Astrocyte (in vitro differentiated cells and primary cell): ENCODE measurements around the gene CDO1. TPM values are rescaled to one million over a fixed set of nuclear protein-coding genes. Genes with fewer than 3 reads are reported as not detected.

Experiments
- DNase-seq: peaks from one replicate; pipeline ENCODE4 v3.0.0-alpha.2; 2010; ENCODE audit warnings: low read depth
- FAIRE-seq: peaks from 2 replicates; lab custom pipeline; 2011; peaks lifted over from hg19 to GRCh38; lab: Jason Lieb, UNC
- H2AFZ ChIP-seq: 2 replicates; pipeline ENCODE4 v1.6.0; 2012; ENCODE audit warnings: low read depth, low read length, inconsistent platforms
- H3K27ac ChIP-seq: 2 replicates; pipeline ENCODE4 v1.5.1; 2011; ENCODE audit warnings: low read depth, low read length, inconsistent platforms
- H3K27me3 ChIP-seq: 2 replicates; pipeline ENCODE4 v1.6.0; 2011; ENCODE audit warnings: low read length, inconsistent platforms; ENCODE audit not compliant: insufficient read depth
- H3K36me3 ChIP-seq: 2 replicates; pipeline ENCODE4 v1.5.1; 2011; ENCODE audit warnings: low read length, inconsistent platforms; ENCODE audit not compliant: insufficient read depth
- H3K4me1 ChIP-seq: 2 replicates; pipeline ENCODE4 v1.5.1; 2011; ENCODE audit warnings: low read length, inconsistent platforms; ENCODE audit not compliant: insufficient read depth
- H3K4me2 ChIP-seq: 2 replicates; pipeline ENCODE4 v1.6.0; 2012; ENCODE audit warnings: low read length, inconsistent platforms
- H3K4me3 ChIP-seq: 2 replicates; pipeline ENCODE4 v1.5.1; 2011; ENCODE audit warnings: low read depth, mild to moderate bottlenecking, low read length, inconsistent platforms; ENCODE audit not compliant: insufficient read depth
- H3K79me2 ChIP-seq: 2 replicates; pipeline ENCODE4 v1.6.0; 2012; ENCODE audit warnings: mild to moderate bottlenecking, low read length, inconsistent platforms; ENCODE audit not compliant: insufficient read depth
- H3K9ac ChIP-seq: 2 replicates; pipeline ENCODE4 v1.6.0; 2012; ENCODE audit warnings: mild to moderate bottlenecking, low read length, inconsistent platforms
- H3K9me3 ChIP-seq: 2 replicates; pipeline ENCODE4 v1.5.1; 2012; ENCODE audit warnings: low read depth, mild to moderate bottlenecking, low read length, inconsistent platforms; ENCODE audit not compliant: insufficient read depth
- H4K20me1 ChIP-seq: 2 replicates; pipeline ENCODE4 v1.6.0; 2012; ENCODE audit warnings: low read length, inconsistent platforms; ENCODE audit not compliant: insufficient read depth
- H3K27ac Mint-ChIP-seq: one replicate; pipeline ENCODE4 v1.8.0; 2021; ENCODE audit warnings: mild to moderate bottlenecking, mixed read lengths; ENCODE audit not compliant: unreplicated experiment
- H3K27me3 Mint-ChIP-seq: one replicate; pipeline ENCODE4 v1.8.0; 2021; ENCODE audit warnings: low read depth, mixed read lengths; ENCODE audit not compliant: unreplicated experiment
- H3K36me3 Mint-ChIP-seq: one replicate; pipeline ENCODE4 v1.8.0; 2021; ENCODE audit warnings: low read depth, mixed read lengths; ENCODE audit not compliant: unreplicated experiment
- H3K4me1 Mint-ChIP-seq: one replicate; pipeline ENCODE4 v1.8.0; 2021; ENCODE audit warnings: low read depth, mixed read lengths; ENCODE audit not compliant: unreplicated experiment
- H3K4me3 Mint-ChIP-seq: one replicate; pipeline ENCODE4 v1.8.0; 2021; ENCODE audit warnings: mild to moderate bottlenecking, moderate library complexity, mixed read lengths; ENCODE audit not compliant: unreplicated experiment
- H3K9me3 Mint-ChIP-seq: one replicate; pipeline ENCODE4 v1.8.0; 2021; ENCODE audit warnings: mild to moderate bottlenecking, mixed read lengths; ENCODE audit not compliant: unreplicated experiment
- CTCF ChIP-seq: IDR thresholded peaks from 2 replicates; pipeline ENCODE4 v1.5.1; 2011; ENCODE audit warnings: low read depth, mild to moderate bottlenecking, inconsistent platforms, low read length, moderate library complexity; ENCODE audit not compliant: insufficient read depth
- EZH2 ChIP-seq: IDR thresholded peaks from 2 replicates; pipeline ENCODE4 v1.6.1; 2012; ENCODE audit warnings: mild to moderate bottlenecking, low read length, inconsistent platforms; ENCODE audit not compliant: insufficient read depth
- total RNA-seq: library from RNA; stranded (reverse); gene quantifications from 2 replicates; pipeline ENCODE4 v1.2.1, GENCODE V29; 2021

The CDO1 gene
- total RNA-seq, 1 donor from 2014 or later, result 6.1 TPM

DNA sequence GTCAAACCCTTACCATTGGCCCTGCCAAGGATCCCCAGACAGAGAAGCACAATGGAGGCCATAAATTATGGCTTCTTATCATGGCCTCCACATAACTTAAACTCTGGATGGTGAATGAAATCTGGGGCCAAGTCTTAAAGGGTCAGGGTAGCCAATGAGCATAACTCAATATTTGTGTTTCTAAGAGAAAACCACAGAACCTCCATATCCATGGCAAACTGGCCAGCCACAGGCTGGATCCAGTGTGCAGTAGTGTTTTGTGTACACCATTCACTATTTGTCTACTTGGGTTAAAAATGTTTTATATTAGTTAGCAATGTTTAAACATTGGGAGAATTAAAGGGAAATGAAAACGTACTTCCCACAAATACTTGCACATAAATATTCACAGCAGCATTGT is 60.8 kb downstream of the CDO1 start:
- no peak overlapping the region for H2AFZ ChIP-seq
- no peaks in the 10 kb centered on the region for H3K79me2 ChIP-seq

More for the DNA sequence above, 60.8 kb downstream of the CDO1 start:
- no peak overlapping the region for H3K4me3 Mint-ChIP-seq
- Histone ChIP-seq H3K27me3 (peaks cover 2% of the 10 kb centered on the region), H3K36me3 (no peaks in the 10 kb centered on the region), H3K27ac (no peak overlapping the region), H3K4me2 (no peak overlapping the region), H3K9ac (no peak overlapping the region), H3K4me3 (no peak overlapping the region), H3K9me3 (no peaks in the 10 kb centered on the region), H3K4me1 (no peaks in the 10 kb centered on the region), H4K20me1 (no peaks in the 10 kb centered on the region)
- no peak for TF ChIP-seq CTCF
- no peak for TF ChIP-seq EZH2
- H3K9me3 Mint-ChIP-seq, result no peaks in the 10 kb centered on the region
- no peak overlapping the region for H3K27ac Mint-ChIP-seq
- no peak for FAIRE-seq
- no peaks in the 10 kb centered on the region for H3K36me3 Mint-ChIP-seq
- DNase-seq, result no peak
- H3K27me3 Mint-ChIP-seq, result no peaks in the 10 kb centered on the region
- H3K4me1 Mint-ChIP-seq, result peaks cover 2% of the 10 kb centered on the region

Other genes with a start within 250 kb of the CDO1 start
- gene TICAM2, start 214.2 kb downstream of the CDO1 start, total RNA-seq, result 6.7 and 6.8 TPM in 2 replicates
- 163 and 173 TPM in 2 replicates for gene TMED7, start 190.6 kb downstream of the CDO1 start, total RNA-seq
- 58.3 and 66.3 TPM in 2 replicates for gene ATG12, start 24.9 kb upstream of the CDO1 start, total RNA-seq
- gene AP3S1, start 25.3 kb upstream of the CDO1 start, total RNA-seq, result 108 and 110 TPM in 2 replicates
- gene LVRN, start 145.8 kb upstream of the CDO1 start, total RNA-seq, result 0.58 and 0.64 TPM in 2 replicates
- gene ARL14EPL, start 215.8 kb upstream of the CDO1 start, total RNA-seq, result not detected in 2 replicates